Naive thymus-derived CD4-positive, alpha-beta T cell (primary cell): ENCODE results near the gene FTH1. TPM values are rescaled to one million over a fixed set of nuclear protein-coding genes. Genes with fewer than 3 reads are reported as not detected.

Experiments
- ATAC-seq: fragments of 150-1000 bp; cut with Tn5 transposase; 2 replicates; pipeline ENCODE4 v1.10.0; 2021; ENCODE audit warnings: mild to moderate bottlenecking, moderate library complexity
- CTCF ChIA-PET: fragments of 350-600 bp; sonication (Branson Sonifier 250); formaldehyde crosslinking; loops from one replicate; lab custom pipeline; 2021; ENCODE audit warnings: antibody characterized with exemption; lab: Charles Lee
- POLR2A ChIA-PET: fragments of 350-600 bp; sonication (Branson Sonifier 250); formaldehyde crosslinking; loops from one replicate; lab custom pipeline; 2021; ENCODE audit warnings: antibody characterized with exemption, inconsistent platforms; lab: Charles Lee
- DNase-seq, 9 donors: peaks; one replicate each; pipeline versions ENCODE4 v3.0.0 to v3.0.0-alpha.2; 2020 to 2022; ENCODE audit warnings: mixed read lengths in 1 of 9
- H3K27ac ChIP-seq: one replicate; pipeline ENCODE4 v1.7.0; 2013; ENCODE audit warnings: mild to moderate bottlenecking, low read depth, low read length, moderate library complexity
- H3K27me3 ChIP-seq, 2 donors: one replicate each; pipeline ENCODE4 v1.7.0; 2013; ENCODE audit warnings: low read length in 2 of 2, mild to moderate bottlenecking in 2 of 2, moderate library complexity in 2 of 2; ENCODE audit not compliant: control insufficient read depth in 2 of 2, insufficient read depth in 2 of 2
- H3K36me3 ChIP-seq, 3 experiments: 1 replicate in 2 of 3; 2 replicates in 1 of 3; pipeline ENCODE4 v1.7.0; 2013; ENCODE audit warnings: low read length in 3 of 3, mild to moderate bottlenecking in 3 of 3, moderate library complexity in 1 of 3; ENCODE audit not compliant: insufficient read depth in 3 of 3, control insufficient read depth in 2 of 3
- H3K4me1 ChIP-seq, 2 donors: one replicate each; pipeline ENCODE4 v1.7.0; 2013; ENCODE audit warnings: low read length in 2 of 2, mild to moderate bottlenecking in 2 of 2, moderate library complexity in 1 of 2; ENCODE audit not compliant: control insufficient read depth in 2 of 2, insufficient read depth in 2 of 2
- H3K4me3 ChIP-seq: 2 replicates; pipeline ENCODE4 v1.7.0; 2013; ENCODE audit warnings: mild to moderate bottlenecking, low read length
- H3K9me3 ChIP-seq, 3 experiments: 1 replicate in 2 of 3; 2 replicates in 1 of 3; pipeline ENCODE4 v1.7.0; 2013; ENCODE audit warnings: low read length in 3 of 3; ENCODE audit not compliant: control insufficient read depth in 2 of 3
- H3K27ac Mint-ChIP-seq, 9 donors: one replicate each; pipeline ENCODE4 v1.8.0; 2020 to 2022; ENCODE audit warnings: mixed read lengths in 9 of 9, mild to moderate bottlenecking in 8 of 9, moderate library complexity in 5 of 9, inconsistent platforms in 2 of 9
- H3K27me3 Mint-ChIP-seq, 5 donors: one replicate each; pipeline ENCODE4 v1.8.0; 2021 to 2022; ENCODE audit warnings: mixed read lengths in 5 of 5, mild to moderate bottlenecking in 1 of 5
- H3K36me3 Mint-ChIP-seq, 5 donors: one replicate each; pipeline ENCODE4 v1.8.0; 2020 to 2022; ENCODE audit warnings: mixed read lengths in 5 of 5, mild to moderate bottlenecking in 3 of 5, inconsistent platforms in 1 of 5
- H3K4me1 Mint-ChIP-seq, 7 donors: one replicate each; pipeline ENCODE4 v1.8.0; 2020 to 2022; ENCODE audit warnings: mixed read lengths in 7 of 7, mild to moderate bottlenecking in 3 of 7, inconsistent platforms in 1 of 7
- H3K4me3 Mint-ChIP-seq, 10 donors: one replicate each; pipeline ENCODE4 v1.8.0; 2020 to 2022; ENCODE audit warnings: mild to moderate bottlenecking in 10 of 10, mixed read lengths in 10 of 10, moderate library complexity in 6 of 10, inconsistent platforms in 2 of 10
- H3K9me3 Mint-ChIP-seq, 11 donors: one replicate each; pipeline ENCODE4 v1.8.0; 2020 to 2022; ENCODE audit warnings: mixed read lengths in 11 of 11, mild to moderate bottlenecking in 4 of 11, inconsistent platforms in 1 of 11, moderate library complexity in 1 of 11
- intact Hi-C, 2 donors: fragments of 100-400 bp; cut with micrococcal nuclease; formaldehyde crosslinking; loops; one replicate each; pipeline ENCODE4 v1.15.1; 2023
- polyA plus RNA-seq, 2 donors: library from polyadenylated mRNA; unstranded; fragments of 300-500 nt; fragmentation: Illumina TruSeq; gene quantifications; one replicate each; pipeline ENCODE4 v1.2.3, GENCODE V29; 2021
- total RNA-seq, 6 experiments: library from RNA in 5 of 6; stranded (reverse) in 5 of 6; gene quantifications; 1 replicate in 5 of 6; 2 replicates in 1 of 6; pipeline ENCODE4 v1.2.3 and lab custom pipeline; 2021 to 2026

The FTH1 gene
- total and polyA plus RNA-seq, 7 experiments from 2014 or later = 684 to 3,858 (median 1,833) TPM

DNA sequence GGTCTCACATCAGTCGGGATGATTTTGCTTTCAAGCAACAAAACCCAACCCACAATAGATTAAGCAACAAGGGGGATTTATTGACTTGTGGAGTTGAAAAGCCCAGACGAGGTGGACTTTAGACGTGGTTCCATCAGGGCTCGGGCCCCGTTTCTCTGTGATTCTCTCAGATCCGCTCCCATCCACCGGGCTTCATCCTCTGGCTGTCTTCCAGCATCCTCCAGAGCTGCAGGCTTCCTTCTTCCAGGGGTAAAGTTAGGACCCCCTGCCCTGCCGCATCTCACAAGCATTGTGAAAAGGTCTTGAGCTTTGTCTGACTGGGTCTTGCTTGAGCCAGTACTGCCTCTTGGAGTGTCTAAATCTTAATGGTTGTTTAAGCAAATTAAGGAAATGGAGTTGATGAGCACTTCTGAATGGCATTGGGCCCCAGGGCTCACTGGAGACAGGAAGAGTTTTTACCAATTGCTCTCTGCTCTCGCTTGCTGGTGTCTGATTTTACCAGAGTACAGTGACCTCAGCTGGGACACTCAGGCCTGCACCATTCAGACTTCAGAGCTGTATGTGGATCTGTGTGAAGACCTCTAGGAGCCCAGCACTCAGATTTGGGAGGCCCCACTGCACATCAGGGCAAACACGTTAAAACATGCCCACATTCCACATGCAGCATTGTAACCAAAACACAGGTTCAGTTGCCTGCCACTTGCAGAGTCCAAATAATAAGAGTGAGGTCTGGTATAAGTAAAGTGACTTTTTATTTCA is 13.5 kb upstream of the FTH1 start:
- Histone ChIP-seq H3K27ac (no peak overlapping the region), H3K4me3 (no peak overlapping the region), H3K36me3 (no peaks in the 10 kb centered on the region), H3K27me3 (no peaks in the 10 kb centered on the region), H3K4me1 (no peaks in the 10 kb centered on the region), H3K9me3 (no peaks in the 10 kb centered on the region)
- intact Hi-C loops = no loop called here
- POLR2A ChIA-PET = no interaction called here
- Mint-ChIP-seq H3K27ac (peak overlapping the region in 1 of 9 donors; percentile 87), H3K4me3 (no peak overlapping the region), H3K27me3 (peaks cover 0 to 4% (median 0%) of the 10 kb centered on the region in 5 donors), H3K9me3 (peaks cover 0 to 4% (median under 1%) of the 10 kb centered on the region in 11 donors), H3K36me3 (peaks cover 0 to 25% (median 5%) of the 10 kb centered on the region in 5 donors), H3K4me1 (peaks cover 0 to 10% (median 0%) of the 10 kb centered on the region in 7 donors)
- CTCF ChIA-PET = interaction anchor here (0.6 kb wide), 1 partner anchor 569 kb away, joined by 3 read pairs; no protein-coding TSS in a partner anchor
- ATAC-seq (no peak), DNase-seq (peak in 1 of 9 donors; percentile 10)

DNA sequence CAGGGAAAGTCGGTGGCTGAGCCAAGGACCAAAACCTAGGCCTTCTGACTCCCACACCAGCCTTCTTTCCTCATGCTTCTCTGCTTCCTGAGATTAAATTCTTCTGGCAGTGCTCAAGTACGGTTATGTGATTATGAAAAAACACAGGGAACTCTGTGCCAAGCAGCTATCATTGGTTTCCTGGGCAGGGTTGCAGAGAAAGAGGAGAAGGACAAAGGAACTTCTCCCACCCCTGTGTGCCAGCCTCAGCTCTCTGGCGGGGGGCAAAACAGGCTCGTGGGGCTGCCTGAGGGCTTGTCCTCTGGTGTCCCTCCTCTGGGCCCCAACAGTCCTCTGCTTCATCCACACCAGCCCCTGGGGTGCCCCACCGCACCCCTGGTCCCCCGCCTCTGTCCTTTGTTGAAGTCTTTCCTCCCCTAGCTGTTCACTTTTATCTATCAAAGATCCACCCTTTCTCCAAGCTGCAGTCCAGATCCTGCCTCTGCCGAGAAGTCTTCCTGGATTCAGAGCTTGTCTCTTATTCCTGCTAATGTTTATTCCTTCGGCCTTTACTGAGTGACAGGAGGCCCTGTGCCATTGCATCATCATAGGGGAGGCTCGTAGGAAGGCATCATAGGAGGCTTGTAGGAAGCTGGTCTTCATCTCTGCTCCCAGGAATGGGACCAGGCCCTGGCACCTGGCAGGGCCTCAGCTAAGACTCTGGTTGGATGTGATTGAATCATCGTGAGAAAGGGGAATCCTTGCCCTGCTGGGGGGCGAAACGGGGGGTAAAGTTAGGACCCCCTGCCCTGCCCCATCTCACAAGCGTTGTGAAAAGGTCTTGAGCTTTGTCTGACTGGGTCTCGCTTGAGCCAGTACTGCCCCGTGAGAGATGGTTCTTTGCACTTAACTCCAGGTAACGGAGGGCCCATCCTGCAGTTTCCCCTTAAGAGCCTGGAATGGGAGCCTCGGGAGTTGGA is 11.5 kb upstream of the FTH1 start:
- Histone ChIP-seq H3K4me3 (no peak overlapping the region), H3K27ac (no peak overlapping the region), H3K27me3 (no peaks in the 10 kb centered on the region), H3K9me3 (no peaks in the 10 kb centered on the region), H3K4me1 (no peaks in the 10 kb centered on the region), H3K36me3 (no peaks in the 10 kb centered on the region)
- ChIA-PET POLR2A (interaction anchor here (1.4 to 1.5 kb wide), 2 partner anchors 9 to 11 kb away, joined by 3 to 6 read pairs; partner anchors contain the start of gene FTH1), CTCF (no interaction called here)
- Mint-ChIP-seq H3K4me3 (no peak overlapping the region), H3K27ac (peak overlapping the region in 2 of 9 donors; percentile 58 to 67), H3K4me1 (peaks cover 0 to 12% (median 5%) of the 10 kb centered on the region in 7 donors), H3K27me3 (no peaks in the 10 kb centered on the region), H3K36me3 (peaks cover 0 to 17% (median 0%) of the 10 kb centered on the region in 5 donors), H3K9me3 (peaks cover 0 to 2% (median 0%) of the 10 kb centered on the region in 11 donors)
- intact Hi-C loops = no loop called here
- ATAC-seq (no peak), DNase-seq (peak in 1 of 9 donors; percentile 16)

DNA sequence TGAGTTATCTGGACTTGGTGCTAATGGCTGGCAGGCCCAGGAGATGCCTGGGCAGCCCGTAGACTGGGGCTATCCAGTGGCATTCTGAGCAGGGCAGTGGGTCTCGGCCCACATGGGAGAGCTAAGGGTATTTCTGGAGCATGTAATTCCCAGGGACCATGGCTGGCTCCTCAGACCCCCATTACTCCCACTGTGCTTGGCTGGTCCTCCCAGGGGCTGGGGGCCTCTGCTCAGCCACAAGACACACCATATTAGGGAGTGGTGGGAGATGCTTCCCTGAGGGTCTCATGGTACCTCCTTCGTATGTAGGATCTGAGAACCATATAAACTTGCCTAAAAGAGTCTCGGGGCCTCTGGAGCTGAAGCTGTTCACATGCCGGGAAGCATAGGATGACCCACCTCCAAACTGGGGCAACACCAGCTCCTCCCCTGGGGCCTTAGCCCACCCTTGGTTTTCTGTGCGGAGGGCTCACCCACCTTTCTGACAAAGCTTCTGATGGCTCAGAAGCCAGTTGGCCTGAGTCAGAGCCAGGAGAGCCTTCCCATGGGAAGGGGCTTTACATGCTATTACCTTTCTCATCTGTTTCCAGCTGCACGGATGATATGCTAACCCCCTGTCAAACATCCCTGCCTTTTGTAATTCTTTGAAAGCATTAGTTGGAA is 9.5 kb upstream of the FTH1 start:
- ChIA-PET CTCF (interaction anchor here (0.6 to 0.8 kb wide), 2 partner anchors 29 to 80 kb away, joined by 3 to 4 read pairs; no protein-coding TSS in a partner anchor), POLR2A (interaction anchor here (1.9 kb wide), 1 partner anchor 9 kb away, joined by 8 read pairs; the partner anchor contains the start of gene FTH1)
- H3K27ac Mint-ChIP-seq = peak overlapping the region in 3 of 9 donors; percentile 10 to 76 (median 38)
- no peak overlapping the region for H3K4me3 ChIP-seq
- peaks cover 4 to 20% (median 17%) of the 10 kb centered on the region in 7 donors for H3K4me1 Mint-ChIP-seq
- H3K27ac ChIP-seq = no peak overlapping the region
- DNase-seq (peak in 1 of 9 donors; percentile 9), ATAC-seq (no peak)
- no peaks in the 10 kb centered on the region for H3K36me3 ChIP-seq
- H3K9me3 Mint-ChIP-seq = no peaks in the 10 kb centered on the region
- no peaks in the 10 kb centered on the region for H3K27me3 Mint-ChIP-seq
- H3K36me3 Mint-ChIP-seq = peaks cover 0 to 19% (median 0%) of the 10 kb centered on the region in 5 donors
- H3K4me1 ChIP-seq = peaks cover 0 to 11% of the 10 kb centered on the region in 2 donors
- H3K9me3 ChIP-seq = no peaks in the 10 kb centered on the region
- H3K4me3 Mint-ChIP-seq = no peak overlapping the region
- intact Hi-C loops = no loop called here
- H3K27me3 ChIP-seq = no peaks in the 10 kb centered on the region

DNA sequence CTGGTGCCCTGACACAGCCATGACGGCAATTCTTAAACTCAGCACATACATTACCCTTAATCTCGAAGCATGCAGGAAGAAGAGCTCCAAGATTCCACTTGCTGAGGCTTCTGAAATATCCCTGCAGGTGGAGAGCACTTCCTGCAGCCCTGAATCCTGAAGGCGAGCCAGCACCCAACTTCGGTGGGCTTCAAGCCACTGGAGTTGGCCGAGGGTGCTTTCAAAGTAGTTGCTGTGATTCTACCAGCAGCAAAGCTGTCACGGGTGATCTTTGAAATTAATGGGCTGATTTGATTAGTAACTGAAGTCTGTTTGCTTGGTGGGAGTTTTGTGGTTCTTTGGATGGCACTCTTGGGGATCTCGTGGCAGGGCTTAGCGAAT is 9.0 kb upstream of the FTH1 start:
- POLR2A ChIA-PET = interaction anchor here (1.9 kb wide), 1 partner anchor 8 kb away, joined by 8 read pairs; the partner anchor contains the start of gene FTH1
- peaks cover 0 to 11% of the 10 kb centered on the region in 2 donors for H3K4me1 ChIP-seq
- H3K27me3 Mint-ChIP-seq = no peaks in the 10 kb centered on the region
- DNase-seq = no peak
- H3K4me3 Mint-ChIP-seq = no peak overlapping the region
- CTCF ChIA-PET = interaction anchor here (0.8 kb wide), 1 partner anchor 29 kb away, joined by 3 read pairs; no protein-coding TSS in a partner anchor
- H3K27me3 ChIP-seq = no peaks in the 10 kb centered on the region
- H3K9me3 ChIP-seq = no peaks in the 10 kb centered on the region
- intact Hi-C loops = no loop called here
- H3K4me1 Mint-ChIP-seq = peaks cover 6 to 25% (median 22%) of the 10 kb centered on the region in 7 donors
- H3K36me3 ChIP-seq = no peaks in the 10 kb centered on the region
- H3K27ac ChIP-seq = no peak overlapping the region
- no peak for ATAC-seq
- H3K36me3 Mint-ChIP-seq = peaks cover 0 to 19% (median 0%) of the 10 kb centered on the region in 5 donors
- H3K27ac Mint-ChIP-seq = peak overlapping the region in 3 of 9 donors; percentile 38 to 84 (median 76)
- H3K9me3 Mint-ChIP-seq = no peaks in the 10 kb centered on the region
- no peak overlapping the region for H3K4me3 ChIP-seq

DNA sequence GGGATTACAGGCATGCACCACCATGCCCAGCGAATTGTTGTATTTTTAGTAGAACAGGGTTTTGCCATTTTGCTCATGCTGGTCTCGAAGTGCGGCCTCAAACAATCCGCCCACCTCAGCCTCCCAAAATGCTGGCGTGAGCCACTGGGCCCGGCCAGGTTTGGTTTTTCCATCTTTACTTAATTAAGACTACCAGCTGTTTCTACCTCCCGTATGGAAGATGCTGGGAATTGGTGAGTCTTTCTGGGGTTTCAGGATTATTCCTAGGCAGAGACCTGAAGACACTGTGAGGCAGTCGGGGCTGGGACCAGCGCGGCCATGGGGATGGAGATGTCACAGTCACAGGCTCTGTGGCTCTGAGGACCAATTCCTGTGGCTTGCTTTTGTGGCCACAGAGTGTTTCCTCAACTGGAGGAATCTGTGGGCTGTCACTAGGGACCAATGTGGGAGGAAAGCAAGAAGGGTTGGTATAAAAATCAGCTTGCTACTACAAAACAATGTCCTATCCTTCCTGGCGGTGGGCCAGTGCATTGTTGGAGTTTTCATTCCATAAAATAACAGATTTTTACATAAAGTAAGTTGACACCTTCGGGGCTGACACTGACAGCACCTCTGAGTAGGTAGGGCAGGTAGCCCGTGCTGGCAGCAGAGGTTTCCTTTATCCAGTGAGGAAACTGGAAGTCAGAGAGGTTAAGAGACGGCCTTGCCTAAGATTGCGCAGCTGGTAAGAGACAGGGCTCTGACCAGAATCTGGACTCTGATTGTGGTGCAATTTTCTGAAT is 8.4 kb upstream of the FTH1 start:
- H3K27ac Mint-ChIP-seq = peak overlapping the region in 3 of 9 donors; percentile 21 to 84 (median 33)
- no peaks in the 10 kb centered on the region for H3K27me3 Mint-ChIP-seq
- H3K9me3 Mint-ChIP-seq = no peaks in the 10 kb centered on the region
- intact Hi-C loops = no loop called here
- POLR2A ChIA-PET = interaction anchor here (1.9 kb wide), 1 partner anchor 8 kb away, joined by 8 read pairs; the partner anchor contains the start of gene FTH1
- H3K4me3 Mint-ChIP-seq = no peak overlapping the region
- CTCF ChIA-PET = interaction anchor here (1.0 kb wide), 1 partner anchor 132 kb away, joined by 3 read pairs; no protein-coding TSS in a partner anchor
- H3K36me3 ChIP-seq = no peaks in the 10 kb centered on the region
- H3K27ac ChIP-seq = no peak overlapping the region
- no peaks in the 10 kb centered on the region for H3K9me3 ChIP-seq
- H3K36me3 Mint-ChIP-seq = peaks cover 0 to 13% (median 0%) of the 10 kb centered on the region in 5 donors
- peaks cover 0 to 11% of the 10 kb centered on the region in 2 donors for H3K4me1 ChIP-seq
- ATAC-seq (no peak), DNase-seq (peak in 1 of 9 donors; percentile 8)
- H3K4me3 ChIP-seq = no peak overlapping the region
- H3K27me3 ChIP-seq = no peaks in the 10 kb centered on the region
- peaks cover 11 to 31% (median 27%) of the 10 kb centered on the region in 7 donors for H3K4me1 Mint-ChIP-seq
